GM21381 (cell line): ENCODE measurements around the gene ZDHHC12.
A peak's percentile ranks its signal among the peaks of the same experiment; 100 is the strongest.
"Not testable (repeated sequence)": the region's sequence is repeated elsewhere in the genome, so short reads cannot be mapped to it uniquely, and the experiment has no call there.

ENCODE experiments used
- ATAC-seq: cut with Tn5 transposase; IDR thresholded peaks from one replicate; pipeline ENCODE4 v1.9.1; 2021; ENCODE audit warnings: mild to moderate bottlenecking, moderate library complexity; ENCODE audit not compliant: unreplicated experiment

Gene ZDHHC12

DNA sequence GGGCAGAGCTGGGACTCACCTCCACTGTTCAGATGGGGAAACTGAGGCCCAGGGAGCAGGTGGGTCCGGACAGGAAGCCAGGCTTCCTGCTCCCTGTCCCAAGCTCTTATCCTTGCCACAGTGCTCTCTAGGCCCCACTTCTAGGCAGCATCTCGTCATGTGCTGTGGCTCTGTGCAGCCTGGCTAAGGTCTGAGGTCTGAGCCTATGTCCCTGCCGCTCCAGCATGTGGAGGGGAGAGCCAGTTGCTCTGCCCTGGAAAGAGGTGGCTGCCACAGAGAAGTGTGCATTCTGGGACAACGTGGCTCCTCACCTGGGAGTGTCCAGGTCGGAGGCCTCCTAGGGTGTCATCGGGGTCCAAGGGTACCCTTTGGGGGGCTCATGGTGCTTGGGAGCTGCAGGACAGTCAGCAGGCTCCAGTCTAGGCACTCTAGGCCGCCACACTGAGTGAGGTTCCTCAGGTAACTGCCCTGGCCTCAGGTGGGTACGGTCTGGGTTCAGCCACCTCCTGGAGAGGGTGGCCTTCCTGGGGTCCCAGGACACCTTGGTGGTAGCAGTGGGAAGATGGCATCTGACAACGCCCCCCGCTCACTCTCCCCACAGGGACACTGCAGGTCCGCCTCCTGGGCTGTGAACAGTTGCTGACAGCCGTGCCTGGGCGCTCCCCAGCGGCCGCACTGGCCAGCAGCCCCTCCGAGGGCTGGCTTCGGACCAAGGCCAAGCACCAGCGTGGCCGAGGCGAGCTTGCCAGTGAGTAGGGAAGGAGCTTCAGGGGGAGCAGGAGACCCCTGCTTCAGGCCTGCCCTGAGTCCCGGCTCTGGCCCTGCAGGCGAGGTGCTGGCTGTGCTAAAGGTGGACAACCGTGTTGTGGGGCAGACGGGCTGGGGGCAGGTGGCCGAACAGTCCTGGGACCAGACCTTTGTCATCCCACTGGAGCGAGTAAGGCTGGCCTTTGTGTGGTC, 11.2 kb downstream of the ZDHHC12 start:
- ATAC-seq: no peak

DNA sequence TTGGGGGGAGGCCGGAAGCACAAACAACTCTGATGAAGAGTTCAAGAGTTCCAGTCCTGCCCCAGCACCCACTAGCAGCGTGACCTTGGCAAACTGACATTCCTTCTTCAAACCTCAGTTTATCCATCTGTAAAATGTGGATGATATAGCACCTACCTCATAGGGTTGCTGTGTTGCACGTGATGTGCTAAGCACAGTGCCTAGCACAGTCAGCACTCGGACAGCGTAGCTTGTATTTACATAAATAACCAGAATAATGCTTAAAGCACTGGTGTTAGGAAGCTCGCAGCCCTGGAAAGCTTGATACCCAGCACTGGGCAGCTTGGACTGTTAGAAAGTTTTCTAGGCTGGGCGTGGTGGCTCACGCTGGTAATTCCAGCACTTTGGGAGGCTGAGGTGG, 16.5 kb downstream of the ZDHHC12 start:
- no peak for ATAC-seq

DNA sequence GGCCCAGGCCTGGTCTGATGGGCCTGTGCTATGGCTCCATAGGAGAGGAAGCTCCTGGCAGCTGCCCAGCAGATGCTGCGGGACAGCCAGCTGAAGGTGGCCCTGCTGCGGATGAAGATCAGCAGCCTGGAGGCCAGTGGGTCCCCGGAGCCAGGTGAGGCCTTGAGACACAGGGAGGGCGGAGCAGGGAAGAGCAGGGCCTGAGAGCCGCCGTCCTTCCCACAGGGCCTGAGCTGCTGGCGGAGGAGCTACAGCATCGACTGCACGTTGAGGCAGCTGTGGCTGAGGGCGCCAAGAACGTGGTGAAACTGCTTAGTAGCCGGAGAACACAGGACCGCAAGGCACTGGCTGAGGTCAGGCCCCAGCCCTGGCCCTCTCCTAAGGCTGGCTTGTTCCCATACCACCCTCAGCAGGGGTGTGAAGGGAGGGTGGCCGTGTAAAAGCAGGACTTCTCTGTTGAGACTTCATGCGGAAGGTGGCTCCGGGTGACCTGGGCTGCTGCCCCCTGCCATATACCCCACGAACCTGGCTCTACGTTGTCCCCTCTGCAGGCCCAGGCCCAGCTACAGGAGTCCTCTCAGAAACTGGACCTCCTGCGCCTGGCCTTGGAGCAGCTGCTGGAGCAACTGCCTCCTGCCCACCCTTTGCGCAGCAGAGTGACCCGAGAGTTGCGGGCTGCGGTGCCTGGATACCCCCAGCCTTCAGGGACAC, 17.1 kb downstream of the ZDHHC12 start:
- ATAC-seq: no peak

DNA sequence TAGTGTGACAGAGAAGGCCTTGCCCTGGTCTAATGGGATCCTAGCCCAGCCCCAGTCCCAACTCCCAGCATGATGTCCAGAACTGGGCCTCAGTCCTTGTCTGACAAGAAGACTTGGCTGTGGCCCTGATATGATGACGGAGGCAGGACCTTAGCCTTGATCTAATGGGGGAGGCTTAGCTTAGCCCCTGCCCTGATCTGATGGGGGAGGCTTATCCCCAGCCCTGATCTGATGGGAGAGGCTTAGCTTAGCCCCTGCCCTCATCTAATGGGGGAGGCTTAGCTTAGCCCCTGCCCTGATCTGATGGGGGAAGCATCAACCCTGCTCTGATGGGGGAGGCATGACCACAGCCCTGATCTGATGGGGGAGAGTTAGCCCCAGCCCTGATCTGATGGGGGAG, 17.9 kb downstream of the ZDHHC12 start:
- no peak for ATAC-seq

DNA sequence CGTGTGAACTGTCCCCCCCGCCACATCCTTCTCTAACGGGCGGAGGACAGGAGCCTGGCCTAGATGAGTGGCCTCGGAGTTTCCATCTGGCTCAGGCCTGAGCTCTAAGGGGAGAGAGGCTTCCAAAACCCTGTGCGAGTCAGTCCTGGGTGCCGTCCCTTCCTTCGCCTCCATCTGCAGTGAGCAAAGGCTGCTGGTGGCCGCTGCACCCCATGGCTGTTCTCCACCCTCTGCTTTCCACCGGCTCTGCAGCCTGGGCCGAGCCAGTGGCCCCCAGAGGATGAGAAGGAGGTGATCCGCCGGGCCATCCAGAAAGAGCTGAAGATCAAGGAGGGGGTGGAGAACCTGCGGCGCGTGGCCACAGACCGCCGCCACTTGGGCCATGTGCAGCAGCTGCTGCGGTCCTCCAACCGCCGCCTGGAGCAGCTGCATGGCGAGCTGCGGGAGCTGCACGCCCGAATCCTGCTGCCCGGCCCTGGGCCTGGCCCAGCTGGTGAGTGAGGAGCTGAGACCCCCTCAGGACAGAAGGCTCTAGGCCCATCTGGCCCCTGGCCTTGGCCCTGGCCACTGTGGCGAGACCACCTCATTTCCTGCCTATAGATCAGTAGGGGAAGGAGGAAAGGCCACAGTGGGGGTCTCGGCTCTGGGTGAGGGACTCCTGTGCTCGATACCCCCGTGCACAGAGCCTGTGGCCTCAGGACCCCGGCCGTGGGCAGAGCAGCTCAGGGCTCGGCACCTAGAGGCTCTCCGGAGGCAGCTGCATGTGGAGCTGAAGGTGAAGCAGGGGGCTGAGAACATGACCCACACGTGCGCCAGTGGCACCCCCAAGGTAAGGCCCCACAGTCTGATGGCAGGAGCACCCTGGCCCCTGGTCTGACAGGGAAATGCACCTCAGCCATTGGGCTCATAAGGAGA, 18.6 kb downstream of the ZDHHC12 start:
- ATAC-seq: no peak

DNA sequence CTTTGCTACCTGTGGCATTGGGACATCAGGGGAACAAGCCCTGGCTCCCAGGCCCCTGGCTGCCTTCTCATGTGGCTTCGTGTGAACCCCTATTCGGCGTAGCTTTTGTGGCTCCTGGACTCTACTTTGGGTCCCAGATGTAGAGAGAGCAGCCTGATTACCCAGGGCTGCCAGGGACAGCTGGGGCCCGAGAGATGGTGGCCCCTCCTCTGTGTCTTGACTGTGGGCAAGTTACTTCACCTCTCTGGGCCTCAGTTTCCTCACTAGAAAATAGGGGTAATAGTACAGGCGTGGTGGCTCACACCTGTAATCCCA, 19.6 kb downstream of the ZDHHC12 start:
- no peak for ATAC-seq

DNA sequence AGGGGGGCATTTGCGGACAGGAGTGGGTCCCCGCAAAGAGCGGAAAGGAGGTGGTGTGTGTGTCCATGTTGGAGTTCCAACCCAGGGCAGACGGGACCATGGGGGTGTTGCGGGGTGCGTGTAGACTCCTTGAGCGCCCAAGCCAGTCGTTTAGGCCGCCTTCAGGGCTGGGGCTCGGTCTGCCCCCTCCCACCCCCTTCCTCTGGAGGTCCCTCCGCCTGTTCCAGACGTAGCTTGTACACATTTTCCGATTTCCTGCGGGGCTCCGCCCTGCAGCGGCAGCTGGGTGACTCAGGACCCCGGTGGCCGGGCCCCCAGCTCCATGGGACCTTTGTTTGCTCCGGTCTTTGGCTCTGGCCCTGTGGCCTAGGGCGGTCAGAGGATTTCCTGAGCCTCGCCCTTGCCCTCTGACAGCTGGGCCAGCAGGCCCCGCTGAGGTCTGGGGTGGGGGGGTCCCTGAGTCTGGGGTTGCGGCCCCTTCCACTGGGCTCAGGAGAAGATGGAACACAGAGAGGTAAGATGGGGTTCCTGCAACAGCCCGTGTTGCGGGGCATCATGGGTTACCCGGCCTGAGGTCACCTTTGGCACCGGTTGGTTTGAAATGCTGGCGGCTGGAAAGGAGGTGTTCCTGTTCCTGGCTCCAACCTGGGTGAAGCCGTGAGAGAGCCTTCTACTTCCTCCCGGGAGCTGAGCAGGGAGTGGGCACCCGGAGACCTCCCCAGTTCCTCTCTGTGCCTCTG, 20.1 kb downstream of the ZDHHC12 start:
- ATAC-seq: no peak

DNA sequence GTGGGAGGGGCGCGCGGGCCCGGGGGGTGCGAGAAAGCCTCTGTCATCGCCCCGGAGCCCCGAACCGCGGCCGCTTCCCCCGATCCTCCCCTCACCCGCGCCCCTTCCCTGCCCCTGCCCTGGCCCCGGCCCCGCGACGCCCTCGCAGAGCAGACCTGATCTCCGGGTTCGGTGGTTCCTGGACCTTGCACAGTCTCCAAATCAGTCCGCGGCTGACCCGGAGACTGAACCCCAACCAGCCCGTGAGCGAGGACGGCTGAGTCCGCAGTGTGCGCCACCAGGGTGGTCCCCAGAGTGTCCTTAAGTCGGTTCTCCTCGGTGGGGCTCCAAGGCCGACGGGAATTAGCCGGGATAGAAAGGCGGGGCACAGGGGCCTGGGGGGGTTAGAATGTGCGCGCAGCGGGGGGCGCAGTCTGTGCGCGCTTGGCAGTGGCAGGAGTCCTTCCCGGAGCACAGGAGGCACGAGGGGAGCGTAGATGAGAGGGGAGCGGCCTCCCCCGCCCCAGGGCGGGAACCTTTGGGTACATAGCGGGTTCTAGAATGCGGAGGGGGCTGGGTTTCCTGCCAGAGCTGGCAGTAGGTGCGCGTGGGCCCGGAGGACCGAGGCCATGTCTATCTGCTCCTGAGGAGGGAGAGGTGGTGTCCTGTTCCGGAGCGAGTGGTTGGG, 20.8 kb downstream of the ZDHHC12 start:
- no peak for ATAC-seq

DNA sequence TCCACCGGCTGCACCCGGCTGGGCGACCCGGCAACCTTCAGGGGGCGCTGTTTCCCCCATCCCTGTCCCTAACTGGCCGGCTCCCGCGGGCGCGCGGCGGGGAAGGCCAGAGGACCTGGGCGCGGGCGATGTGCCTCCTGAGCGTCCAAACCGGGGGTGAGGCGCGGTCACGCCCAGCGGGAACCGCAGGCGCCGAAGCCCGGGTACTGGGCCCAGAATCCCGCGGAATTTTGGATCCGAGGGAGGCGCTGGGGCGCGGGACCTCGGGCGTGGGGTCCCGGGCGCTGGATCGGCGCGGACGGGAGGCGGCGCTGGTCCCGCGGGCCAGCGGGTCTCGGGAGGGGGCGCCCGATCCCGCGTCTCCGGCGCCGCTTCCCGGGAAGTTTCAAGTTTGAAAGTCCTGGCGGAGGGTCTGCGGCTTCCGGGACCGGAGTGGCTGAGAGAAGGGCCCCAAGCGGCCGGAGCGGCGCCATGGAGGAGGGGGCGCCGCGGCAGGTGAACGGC, 21.4 kb downstream of the ZDHHC12 start, which contains the start of gene PKN3:
Gene PKN3 (plus strand): TSS at position 59 of the 504 bp plus-strand sequence. CDS start 413 bp downstream, at position 472.
- peak; percentile 71 for ATAC-seq

DNA sequence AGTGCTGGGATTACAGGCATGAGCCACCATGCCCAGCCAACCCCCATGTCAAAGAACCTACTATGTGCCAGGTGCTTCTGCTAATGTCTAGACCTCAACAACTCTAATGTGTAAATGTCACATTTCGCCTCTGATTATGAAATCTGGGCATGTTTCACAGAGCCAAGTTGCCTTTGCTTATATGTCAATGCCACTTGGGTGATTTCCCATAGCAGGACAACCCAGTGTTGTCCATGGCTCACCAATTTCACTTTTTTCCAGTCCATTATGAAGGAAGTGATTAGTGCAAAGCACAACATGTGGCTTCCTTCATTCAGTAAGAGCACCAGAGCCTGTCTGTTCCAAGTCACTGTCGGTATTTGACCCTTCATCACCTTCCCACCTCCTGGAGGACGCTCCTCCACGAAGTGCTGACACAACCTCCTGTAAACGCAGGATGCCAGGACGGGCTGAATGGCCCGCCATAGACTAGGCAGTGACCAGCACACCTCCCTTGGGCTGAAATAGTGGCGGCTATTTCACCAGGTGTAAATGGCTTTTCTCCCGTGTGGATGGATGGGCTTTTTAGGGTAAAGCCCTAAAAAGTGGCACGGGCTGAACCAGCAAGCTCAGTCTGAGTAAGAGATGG, 22.6 kb downstream of the ZDHHC12 start:
- ATAC-seq: no peak

DNA sequence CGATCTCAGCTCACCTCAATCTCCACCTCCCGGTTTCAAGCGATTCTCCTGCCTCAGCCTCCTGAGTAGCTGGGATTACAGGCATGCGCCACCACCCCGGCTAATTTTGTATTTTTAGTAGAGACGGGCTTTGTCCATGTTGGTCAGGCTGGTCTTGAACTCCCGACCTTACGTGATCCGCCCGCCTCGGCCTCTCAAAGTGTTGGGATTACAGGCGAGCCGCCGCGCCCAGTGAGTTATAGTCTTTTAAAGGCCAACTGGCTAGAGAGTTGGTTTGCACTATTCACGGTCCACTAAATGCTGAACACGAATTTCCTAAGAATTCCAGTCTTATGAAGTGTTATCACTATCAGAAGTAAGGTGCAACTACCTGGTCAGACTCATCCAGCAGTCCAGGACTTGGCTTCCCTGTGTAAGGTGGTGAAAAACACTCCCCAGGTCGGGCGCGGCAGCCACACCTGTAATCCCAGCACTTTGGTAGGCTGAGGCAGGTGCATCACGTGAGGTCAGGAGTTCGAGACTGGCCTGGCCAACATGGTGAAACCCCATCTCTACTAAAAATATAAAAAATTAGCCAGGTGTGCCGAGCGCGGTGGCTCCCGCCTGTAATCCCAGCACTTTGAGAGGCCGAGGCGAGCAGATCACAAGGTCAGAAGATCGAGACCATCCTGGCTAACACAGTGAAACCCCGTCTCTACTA, 24.7 kb downstream of the ZDHHC12 start:
- ATAC-seq: not testable (repeated sequence)

DNA sequence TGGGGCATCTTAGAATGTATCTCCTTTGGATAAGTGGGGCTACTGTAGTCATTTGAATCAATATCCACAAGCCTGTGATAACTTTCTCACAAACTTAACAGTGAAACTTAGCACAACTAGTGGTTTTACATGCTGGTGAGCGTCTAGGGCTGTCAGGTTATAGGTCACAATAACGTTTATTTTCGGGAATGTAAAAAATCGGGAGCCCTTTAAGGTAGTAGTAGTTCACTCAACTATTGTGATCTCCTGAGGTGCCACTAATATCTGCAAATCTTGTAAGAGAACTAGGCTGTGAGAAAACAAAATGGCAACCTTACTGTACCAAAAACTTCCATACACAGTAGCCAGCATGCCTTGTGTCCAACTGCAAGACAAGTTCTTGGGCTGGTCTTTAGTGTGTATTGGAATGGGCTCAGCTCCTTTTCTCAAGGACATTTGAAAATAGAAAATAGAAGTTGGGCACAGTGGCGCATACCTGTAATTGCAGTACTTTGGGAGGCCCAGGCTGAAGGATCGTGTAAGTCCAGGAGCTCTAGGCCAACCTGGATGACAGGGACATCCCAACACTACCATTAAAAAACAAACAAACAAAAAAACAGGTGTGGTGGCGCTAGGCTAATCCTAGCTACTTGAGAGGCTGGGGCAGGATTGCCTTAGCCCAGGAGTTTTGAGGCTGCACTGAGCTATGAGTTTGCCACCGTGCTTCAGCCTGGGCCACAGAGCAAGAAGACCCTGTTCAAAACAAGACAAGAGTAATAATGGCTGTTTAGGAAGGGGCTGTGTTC, 26.8 kb downstream of the ZDHHC12 start:
- no peak for ATAC-seq

DNA sequence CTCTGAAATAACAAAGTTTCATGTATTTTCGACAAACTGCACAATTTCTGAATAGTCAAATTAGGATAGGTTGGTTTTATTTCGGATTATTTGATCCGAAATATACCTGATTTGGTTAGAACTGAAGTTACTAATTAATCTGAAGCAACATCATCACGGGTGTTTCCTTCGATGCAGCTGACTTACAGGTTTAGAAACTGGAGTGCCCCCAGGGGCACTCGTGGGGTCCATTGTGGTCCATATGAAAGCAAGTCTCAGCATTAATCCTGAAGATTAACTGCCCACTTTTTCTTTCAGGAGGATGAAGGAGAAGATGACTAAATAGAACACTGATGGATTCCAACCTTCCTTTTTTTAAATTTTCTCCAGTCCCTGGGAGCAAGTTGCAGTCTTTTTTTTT, 29.6 kb downstream of the ZDHHC12 start:
- ATAC-seq: no peak

DNA sequence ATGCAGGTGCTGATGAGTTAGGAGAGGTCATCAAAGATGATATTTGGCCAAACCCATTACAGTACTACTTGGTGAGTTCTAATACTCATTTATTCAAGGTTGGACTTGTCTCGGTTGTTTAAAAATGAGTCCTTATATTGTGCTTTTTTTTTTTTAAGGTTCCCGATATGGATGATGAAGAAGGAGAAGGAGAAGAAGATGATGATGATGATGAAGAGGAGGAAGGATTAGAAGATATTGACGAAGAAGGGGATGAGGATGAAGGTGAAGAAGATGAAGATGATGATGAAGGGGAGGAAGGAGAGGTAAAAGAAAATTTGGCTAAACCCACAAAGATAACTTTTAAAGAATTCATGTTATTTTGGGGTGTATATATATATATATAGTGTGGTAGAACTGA, 30.2 kb downstream of the ZDHHC12 start:
- not testable (repeated sequence) for ATAC-seq

DNA sequence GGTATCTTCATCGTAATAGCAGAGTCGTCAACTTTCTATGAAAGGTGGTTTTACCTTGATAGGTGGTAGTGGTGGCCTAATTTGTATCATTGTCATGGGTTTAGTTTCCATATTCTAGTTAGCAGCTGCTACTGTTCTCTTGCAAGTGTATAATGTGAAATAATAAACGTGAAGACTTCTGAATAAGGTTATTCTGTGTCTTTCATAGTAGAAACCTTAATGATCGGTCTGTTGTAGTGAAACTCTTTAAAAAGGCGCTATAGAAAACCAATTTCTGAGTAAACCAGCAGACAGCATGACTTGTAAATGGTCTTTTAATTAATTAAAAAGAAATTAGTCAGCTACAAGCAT, 33.3 kb downstream of the ZDHHC12 start:
- no peak for ATAC-seq

DNA sequence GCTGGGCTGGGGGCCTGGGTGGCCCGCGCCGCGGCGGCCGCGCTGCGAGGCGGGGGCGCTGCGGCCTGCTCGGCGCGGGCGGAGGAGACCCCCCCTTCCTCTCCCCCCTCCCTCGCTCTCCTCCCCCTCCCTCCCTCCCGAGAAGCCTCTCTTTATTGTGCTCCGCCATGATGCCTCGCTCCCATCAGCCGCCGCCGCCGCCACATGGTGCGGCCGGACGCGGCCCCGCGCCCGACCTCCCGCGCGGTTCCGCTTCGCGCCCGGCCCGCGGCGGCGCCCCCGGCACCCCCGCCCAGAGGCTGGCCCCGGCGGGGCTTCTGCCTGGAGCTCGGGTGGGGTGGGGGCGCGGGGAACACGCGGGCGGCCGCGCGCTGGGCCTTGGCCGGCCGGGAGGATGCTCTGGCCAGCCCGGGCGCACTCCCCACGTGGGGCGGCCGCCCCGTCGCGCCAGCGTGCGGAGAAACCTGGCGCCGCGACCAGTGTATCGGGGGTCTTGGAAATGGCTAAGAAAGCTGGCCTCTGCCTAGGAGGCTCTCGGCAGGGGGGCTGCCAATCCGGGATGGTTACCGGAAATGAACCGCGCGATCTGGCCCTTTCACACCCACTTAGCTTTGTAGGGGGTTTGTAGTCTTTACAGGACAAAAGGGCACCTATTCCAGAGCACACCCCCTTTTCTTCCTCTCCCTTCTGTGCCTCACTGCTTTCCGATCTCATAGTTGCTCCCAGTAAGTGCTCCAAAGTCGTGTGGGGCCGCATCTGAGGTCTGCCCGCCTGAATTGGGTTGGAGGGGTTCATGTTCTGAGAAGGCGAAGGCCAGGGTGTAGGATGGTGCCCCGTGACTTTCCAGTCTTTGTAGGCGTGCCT, 33.9 kb downstream of the ZDHHC12 start:
- ATAC-seq: no peak

DNA sequence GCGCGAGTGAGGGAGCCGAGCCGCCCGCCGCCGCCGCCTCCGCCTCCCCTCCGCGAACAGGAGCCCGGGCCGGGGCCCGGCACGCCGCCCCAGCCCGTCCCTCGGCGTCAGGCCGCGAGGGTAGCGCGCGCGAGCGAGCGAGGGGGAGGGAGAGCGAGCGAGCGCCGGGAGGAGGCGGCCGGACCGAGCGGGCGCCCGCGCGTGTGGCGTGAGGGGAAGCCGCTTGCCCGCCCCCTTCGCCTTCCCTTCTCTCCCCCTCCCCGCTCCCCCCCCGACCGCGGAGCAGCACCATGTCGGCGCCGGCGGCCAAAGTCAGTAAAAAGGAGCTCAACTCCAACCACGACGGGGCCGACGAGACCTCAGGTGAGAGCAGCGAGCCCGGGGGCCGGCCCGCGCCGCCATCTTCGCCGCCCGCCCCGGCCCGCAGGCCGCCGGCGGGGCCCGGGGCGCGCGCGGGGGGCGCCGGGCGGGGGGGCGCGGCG, 34.6 kb downstream of the ZDHHC12 start:
- peak; percentile 0 for ATAC-seq
